HG02884 (cell line): Measurements from ENCODE around the gene SHB.

Experiments
- ATAC-seq: cut with Tn5 transposase; IDR thresholded peaks from one replicate; pipeline ENCODE4 v1.9.1; 2021; ENCODE audit warnings: mild to moderate bottlenecking, moderate library complexity; ENCODE audit not compliant: unreplicated experiment

Gene SHB

DNA sequence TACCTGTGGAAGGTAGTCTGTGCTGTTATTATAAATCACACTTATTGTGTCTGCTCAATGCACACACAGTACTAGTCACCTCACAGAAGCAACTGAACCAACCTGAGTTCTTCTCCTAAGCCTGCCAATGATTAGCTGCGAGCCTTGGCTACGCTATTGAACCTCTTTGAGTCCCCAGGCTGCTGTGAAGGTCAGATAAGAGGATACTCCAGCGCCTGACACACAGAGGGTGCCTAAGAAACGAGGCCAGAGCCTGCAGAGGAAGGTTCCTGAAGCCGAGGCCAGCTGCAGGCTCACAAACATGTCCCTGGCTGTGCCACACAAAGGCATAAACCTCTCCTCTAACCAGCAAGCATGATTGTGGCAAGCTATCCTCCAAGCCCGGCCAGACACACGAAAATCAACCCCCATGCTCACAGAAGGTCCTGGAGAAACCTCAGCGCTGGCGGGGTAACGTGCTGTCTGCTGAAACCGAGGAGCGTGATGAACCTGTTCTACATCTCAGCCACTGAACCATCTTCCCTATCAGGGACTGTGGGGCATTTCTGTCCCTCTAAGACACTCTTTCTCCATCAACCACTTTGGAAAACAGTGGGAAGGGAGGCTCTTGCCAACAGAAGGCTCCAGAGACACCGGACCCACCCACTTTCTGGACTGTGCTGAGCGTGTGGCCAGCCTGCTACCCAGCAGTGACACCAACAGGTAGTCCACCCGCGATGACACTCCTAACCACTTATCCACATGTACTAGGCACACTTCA, 111.9 kb downstream of the SHB start:
- no peak for ATAC-seq

DNA sequence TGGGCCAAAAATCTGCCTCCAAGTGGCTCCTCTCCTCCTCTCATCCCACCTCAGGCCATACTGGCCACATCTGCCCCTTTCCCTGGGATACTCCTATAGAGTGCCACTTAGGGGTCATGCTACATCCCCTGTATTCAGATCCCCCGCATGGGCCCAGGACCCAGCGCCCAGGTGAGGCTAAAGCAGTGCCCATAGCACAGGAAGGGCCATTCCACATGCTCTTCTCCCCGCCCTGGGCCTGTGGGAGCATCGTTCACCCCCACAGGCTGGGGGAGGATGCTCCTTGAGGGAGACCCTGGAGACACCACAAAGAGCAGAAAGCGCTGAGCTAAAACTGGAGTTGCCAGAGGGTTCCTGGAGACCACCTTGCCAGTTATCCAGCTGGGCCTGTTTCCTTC, 112.6 kb downstream of the SHB start:
- ATAC-seq: no peak

DNA sequence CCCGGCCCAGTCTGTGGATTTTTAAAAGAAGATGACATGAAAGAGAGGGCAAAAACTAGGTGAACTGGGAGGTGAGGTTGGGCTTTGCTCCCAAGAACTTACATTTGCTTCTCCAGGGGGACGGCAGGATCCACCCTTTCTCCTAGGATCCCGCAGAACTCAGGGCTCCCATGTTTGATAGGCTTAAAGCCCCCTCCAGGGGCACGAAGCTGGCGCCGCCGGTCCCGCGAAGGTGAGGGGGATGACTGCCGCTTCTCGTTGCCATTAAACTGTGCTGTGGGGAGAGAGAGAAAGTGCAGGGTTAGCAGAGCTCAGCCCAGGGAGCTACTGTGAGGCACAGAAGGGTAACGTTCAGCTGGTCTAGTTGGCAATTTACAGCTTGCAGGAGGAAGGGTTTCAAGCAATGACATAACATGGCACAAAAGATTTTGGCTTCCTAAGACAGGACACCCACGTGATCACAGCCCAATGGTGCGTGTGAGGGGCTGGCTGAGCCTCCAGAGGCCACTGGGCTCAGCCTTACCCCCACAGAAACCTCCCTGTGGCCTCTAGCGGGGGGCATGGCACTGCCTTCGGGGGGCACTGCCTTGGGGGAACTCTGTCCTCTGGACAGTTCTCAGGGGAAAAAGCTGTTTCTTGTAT, 113.1 kb downstream of the SHB start:
- no peak for ATAC-seq

DNA sequence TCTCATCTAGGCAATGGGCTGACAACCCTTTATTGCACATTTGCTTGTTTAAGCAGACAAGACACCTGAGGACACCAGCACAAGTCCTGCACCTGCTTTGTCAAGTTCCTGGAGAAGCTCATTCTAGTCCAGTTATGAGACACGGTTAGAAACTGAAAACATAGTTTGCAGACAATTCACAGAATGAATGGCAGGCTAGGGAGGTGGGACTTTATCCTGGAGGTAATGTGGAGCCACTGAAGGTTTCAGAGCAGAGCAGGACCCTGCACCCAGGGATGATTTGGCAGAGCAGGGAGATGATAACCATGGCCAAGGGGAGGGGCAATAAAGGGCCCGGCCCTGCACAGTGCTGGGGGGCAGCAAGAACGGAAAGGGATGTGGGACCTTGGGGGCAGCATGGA, 114.4 kb downstream of the SHB start:
- peak; percentile 58 for ATAC-seq

DNA sequence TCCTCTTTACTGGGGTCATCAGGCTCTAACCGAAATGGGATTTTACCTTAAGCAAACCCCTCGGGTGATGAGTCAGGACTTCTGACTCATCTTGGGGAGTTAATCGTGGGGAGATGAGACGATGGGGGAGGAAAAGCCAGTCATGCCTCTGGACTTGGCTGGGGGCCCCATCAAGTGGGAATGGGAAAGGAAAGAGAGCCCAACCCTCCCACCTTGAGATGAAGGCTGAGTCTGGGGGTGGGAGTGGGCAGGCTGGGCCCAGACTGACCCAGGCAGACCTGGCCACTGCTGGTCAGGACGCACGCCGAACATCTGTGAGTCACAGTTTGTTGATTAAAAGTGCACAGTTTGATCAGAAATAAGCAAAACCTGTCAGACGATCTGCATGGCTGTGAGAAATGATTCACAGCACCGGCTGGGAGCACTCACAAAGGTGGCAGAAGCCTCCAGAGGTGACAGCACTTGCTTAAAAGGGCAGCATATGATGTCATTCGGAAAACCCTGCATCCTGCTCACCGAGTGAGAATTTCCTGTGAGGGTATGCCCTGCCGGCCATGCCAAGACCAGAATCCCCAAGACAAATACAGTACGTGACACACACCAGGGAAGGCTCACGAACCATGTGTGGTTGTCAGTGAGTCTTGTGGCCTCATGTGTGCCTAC, 115.1 kb downstream of the SHB start:
- peak; percentile 56 for ATAC-seq

DNA sequence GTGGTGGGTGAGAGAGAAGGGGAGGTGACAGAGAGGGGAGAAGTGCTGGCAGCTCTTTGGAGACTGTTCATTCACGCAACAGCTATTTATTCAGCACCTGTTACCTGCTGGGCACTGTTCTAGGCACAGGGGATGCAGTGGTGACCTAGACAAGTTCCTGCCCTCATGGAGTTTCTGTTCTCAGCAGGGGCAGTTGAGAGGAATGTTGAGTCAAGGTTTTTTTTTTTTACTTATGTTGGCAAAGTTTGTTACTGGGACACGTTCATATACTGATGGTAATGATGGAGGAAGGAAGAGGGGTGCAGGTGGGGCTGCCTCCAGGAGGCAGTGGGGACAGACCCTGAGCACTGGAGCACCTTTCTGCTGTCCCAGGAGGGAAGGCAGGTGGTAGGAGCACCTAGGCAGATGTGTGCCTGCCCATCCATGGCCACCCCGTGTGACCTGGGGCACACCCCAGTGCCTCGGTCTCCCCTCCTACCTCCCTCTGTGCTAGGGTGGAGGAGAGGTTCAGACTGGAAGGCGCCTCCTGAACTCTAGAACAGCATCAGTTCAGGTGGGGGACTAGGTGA, 115.7 kb downstream of the SHB start:
- no peak for ATAC-seq

DNA sequence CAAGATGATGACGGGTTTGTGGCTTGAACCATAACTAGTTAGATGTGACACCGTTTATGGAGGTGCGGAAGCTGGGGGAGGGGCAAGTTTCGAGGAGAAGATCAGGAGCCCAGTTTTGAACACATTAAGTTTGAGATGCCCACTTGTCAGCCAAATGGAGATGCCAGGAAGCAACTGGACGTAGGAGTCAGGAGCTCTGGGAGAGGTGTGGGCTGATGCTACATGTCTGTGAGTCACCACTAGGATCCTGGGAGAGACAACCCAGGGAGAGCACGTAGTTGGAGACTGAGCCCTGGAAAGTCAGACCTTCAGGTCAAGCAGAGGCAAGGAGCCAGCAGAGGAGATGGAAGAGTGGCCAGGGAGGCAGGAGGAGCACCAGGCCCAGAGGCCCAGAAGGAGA, 116.3 kb downstream of the SHB start:
- no peak for ATAC-seq

DNA sequence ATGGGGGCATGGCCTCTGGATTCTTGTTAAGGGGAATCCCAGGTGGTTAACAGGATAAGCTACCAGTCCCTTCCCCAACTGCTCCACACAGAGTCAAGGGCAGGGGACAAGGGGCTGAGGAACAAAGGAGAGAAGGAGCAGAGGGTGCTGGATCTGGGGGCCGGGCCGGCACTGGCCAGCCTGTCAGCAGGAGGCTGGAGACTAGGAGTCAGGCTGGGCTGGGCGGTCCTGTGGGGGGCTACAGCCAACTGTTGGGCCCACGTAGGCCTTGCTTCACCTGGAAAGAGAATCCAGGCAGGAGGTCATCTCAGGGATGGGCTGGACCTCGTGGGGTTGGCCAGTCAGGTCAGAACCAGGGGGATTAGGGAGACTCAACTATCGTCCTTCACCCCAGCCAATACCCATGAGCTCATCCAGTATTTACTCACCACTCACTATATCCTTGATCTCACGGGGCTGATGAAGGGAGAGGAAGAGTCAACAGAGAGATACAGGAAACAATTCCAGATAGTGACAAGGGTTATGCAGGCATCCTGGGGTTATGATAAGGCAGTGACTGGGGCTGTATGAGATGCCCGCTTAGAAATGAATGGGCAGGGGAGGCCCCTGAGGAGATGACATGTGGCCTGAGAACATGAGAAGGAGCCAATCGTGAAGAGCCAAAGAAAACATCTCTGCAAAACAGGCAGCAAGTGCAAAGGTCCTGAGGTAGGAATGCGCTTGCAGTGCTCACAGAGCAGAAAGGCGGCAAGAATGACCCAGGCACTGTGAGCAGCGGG, 117.2 kb downstream of the SHB start:
- no peak for ATAC-seq

DNA sequence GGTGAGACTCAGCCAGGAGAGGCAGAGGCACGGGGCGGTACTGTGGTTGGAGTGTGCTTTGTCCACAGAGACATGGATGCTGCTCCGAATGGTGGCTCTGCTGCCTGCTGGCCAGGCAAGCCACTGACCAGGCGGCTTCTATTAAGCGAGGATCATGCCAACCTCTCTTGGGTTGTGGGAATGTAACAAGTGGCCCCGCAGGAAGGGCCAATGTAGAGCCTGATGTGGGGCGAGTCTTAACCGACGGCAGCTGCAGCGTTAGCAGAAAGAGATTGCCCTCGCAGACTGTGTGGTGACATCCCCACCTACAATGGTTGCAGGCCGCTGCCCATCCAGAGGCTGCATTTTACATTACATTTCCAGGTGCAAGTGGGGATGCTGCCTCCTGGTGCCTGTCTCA, 118.5 kb downstream of the SHB start:
- ATAC-seq: no peak

DNA sequence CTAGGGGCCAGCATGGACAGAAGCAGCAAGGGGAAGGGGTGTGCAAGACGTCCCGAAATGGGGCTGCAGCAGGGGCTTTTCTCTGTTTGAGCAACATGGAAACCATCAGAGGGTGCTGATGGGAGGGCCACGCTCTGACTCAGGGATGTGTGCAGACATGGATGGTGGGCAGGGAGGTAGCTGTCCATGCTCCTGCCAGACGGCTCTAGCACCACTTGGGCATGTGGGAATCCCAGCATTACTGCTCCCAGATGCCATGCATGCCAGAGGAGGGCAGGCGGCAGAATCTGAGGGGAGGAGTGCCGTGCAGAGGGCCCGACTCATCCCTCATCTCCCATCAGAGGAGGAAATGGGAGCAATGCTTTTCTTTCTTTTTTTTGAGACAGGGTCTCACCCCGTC, 119.5 kb downstream of the SHB start:
- ATAC-seq: no peak

DNA sequence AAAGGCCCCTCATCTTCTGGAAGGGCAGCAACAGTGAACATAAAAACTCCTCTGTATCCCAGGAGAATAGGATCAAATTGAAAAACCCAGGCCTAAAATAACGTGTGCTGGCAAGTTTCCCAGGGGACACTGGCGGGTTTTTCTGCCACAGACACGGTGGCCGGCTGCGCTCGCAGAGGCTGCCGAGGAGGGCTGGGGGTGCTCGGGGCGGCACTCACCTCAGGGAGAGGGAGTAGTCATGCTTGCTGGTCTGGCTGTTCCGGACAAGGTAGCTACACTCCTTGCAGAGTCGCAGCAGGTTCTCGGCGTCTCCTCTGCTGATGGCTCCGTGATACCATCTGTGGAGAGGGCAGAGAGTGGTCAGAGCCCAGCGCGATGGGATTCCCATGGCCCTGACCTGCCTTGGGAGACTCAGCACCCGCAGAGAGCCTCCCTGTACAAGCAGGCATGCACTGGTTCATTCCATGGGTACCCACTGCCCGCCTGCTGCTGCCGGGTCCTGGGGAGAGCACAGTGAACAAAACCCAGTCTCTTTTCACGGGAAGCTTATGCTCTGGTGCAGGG, 120.5 kb downstream of the SHB start:
- ATAC-seq: no peak

DNA sequence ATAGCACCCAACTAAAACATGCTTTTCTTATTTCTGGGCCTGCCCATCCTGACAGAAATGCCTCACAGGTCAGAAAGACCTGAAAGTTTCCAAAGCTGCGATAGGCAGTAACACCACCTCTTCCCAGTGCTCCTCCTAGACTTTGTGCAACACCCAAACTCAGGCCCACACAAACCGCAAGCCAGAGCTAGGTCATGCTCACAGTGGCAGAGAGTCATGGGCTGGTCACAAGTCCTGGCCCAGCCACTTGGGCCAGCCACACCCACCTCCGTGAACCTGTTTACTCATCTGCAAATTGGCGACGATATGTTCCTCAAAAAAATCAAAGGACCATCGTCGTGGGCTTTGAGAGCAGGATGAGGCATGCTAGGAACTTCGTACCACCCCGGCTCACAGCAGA, 121.0 kb downstream of the SHB start:
- ATAC-seq: no peak

DNA sequence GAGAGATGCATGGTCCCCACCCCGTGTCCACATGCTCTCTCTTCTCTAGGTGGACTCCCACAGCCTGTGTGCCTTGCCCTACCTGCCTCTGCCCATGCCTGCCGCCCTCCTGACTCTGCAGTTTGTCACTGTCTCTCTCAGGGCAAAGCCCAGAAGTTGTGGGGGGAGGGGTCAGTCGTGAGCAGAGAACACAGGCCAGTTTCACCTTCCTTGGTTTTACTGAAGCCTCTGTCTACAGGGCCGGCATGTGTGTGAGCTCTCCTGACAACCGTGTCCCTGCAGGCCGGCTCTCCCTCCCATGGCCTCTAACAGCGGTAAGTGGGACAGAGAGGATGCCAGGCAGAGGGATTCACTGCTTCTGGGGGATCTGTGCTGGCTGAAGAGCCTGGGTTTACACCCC, 121.6 kb downstream of the SHB start:
- ATAC-seq: no peak

DNA sequence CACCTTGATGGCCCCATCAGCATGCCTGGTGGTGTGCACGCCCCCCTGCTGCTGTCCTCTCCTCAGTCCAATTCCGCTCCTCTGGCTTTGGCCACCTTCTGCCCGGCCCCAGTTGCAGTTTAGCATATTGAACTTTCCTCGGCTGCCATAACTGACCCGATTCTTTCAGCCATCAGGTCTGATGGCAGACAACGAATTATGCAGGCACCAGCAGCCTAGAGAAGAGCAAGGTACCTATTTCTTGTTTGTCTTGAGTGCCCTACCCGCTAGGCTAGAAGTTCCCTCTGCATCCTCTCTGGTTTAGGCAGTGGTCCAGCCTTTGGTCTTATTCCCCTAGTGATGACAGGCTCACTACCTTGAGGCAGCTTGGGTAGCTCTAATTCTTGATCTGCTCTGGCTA, 122.1 kb downstream of the SHB start:
- ATAC-seq: no peak

DNA sequence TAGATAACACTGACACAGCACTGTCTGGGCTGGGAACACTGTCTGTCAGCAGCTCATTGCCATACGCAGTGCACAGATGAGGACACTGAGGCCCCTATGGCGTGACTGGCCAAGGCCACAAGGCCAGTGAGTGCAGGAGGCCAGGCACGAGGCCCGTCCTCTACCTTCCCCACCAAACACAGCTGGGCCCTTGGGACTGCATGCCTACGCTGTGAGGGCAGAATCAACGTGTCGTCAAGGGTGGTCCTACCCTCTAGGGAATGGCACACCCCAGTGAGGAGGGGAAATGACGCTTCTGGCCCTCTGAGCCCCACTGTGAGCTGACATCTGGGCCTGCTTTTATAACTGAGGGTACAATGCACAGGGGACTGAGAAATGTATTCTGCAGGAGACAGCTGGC, 123.0 kb downstream of the SHB start:
- ATAC-seq: no peak

DNA sequence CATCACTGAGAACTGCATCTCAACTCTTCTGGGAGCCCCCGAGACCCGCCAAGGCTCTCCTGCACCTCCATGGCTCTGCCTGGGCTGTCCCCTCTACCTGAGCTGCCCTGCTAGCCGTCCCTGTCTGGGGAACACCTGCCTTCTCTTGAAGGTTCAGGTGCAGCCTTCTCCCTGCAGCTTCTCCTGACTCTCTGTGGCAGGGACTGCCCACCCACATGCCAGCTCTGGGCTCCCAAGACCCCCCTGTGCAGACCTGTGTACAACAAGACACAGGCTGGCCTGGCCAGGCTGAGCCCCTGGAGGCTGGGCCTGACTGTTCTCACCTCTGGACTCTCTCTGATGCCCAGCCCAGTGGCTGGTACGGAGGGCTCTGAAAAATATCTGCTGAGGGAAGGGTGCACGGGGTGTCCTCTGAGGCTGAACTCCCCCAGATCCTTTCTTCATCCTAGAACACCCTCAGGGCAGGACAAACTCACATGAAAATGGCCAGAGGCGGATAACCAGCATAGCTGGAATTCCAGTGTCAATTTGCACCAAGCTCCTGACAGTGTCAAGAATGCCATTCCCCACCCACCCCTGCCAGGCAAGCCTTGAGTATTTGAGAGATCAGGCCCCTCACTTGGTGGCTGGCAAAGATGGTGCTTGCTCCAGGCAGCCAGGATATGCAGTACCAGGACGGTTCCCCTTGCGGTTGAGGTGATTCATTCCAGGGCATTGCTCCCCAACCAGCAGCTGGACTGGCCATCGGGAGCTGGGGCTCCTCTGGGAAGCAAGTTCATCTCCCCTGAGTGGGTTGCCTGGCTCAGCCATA, 124.2 kb downstream of the SHB start:
- no peak for ATAC-seq

DNA sequence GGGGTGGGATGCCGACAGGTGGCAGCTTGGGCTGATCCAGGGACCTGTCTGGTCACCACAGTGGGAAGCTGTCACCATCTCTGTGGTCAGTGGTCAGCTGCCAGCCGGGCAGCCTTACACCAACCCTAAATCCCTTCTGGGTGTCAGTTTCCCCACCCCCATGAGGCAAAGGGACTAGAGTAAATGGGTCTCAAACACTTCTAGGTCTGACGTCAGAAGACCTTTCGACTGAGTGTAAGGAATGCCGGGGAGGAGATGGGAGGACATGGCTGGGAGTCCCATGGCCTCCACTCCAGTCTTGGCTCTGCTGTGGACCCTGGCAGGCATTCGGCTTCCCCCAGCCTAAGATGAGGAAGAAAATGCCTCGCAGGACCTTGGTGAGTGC, 124.8 kb downstream of the SHB start:
- no peak for ATAC-seq

DNA sequence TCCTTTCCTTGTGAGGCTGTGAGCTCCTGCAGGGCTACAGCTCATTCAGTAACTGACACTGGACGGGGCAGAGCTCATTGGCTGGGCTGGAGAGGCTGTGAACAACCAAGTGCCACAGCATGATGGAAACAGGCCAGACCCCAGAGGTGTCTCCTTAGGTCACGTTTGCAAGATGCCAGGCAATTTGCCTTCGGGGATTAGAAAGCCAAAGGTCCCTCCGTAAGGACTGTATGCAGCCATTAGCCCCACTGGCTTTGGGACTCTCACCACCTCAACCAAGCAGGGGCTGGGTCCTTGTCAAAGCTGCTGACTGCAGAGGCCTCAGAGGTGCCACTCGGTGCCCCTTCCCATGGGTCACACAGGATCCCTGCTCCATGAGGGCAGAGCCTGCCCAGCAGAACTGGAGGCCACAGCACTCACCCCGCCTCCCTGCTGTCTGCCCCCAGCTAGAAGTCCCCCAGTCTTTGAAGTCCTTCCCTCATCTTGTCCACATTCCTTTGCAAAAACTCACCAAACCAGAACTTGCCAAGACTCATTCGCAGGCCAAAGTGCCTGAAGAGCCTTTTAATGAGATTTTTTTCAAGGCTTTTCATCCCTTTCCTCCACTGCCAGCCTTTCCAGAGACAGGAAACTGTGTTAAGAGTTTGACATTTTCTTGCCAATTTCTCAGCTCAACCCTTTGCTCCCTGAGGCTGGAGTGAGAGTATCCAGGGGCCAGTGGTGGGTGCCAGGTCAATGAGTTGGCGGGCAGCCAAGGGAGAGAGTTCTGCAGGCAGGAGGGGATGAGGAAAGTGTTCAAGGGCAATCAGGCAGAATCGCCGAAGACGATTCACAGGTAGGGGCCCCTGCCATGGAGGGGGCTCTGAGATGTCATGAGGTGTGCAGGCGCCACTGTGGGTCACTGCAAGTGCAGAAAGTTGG, 125.4 kb downstream of the SHB start:
- no peak for ATAC-seq
